GM21619 (cell line): ENCODE data around the gene RGSL1.

Experiments
- ATAC-seq: cut with Tn5 transposase; IDR thresholded peaks from one replicate; pipeline ENCODE4 v1.9.1; 2021; ENCODE audit not compliant: unreplicated experiment

The RGSL1 gene

DNA sequence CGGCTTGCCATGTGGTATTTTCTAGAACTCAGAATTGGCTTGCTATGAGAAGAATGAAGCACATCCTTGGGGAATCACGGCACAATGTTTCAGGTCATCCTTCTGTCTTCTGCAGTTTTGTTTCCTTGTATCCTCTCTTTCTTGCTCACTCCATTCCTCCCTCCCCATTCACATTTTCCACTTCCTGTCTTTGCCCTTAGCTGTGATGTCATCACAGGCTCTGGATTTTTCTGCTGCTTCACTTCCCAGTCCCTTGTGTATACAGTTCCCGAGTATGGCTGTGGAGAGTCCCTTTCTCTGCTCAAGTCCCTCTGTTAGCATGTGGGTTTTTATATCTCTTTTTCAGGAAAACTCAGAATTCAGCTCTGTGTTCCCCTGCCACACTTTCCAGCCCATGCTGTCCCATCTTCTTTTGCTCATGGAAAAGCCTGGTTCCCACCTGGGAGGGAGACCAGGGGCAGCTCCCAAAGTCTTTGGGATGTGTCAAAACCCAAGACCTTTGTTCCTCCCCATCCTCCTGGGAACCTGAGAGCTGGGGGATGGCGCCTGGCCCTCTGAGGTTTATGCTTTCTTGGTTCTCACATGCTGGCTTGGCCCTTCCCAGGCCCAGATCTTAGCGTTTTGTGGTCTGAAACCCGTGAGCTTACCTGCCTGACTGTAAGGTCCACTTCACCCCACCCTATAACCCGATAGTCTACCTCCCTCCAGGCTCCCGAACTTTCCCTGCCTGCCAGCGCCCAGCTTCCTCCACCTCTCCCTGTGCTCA, 159.1 kb downstream of the RGSL1 start:
- no peak for ATAC-seq
